GM18511 (cell line): ENCODE results near the gene OR2H2.

Source experiments
- ATAC-seq: cut with Tn5 transposase; IDR thresholded peaks from one replicate; pipeline ENCODE4 v1.9.1; 2021; ENCODE audit warnings: mild to moderate bottlenecking, moderate library complexity; ENCODE audit not compliant: unreplicated experiment

OR2H2 gene

DNA sequence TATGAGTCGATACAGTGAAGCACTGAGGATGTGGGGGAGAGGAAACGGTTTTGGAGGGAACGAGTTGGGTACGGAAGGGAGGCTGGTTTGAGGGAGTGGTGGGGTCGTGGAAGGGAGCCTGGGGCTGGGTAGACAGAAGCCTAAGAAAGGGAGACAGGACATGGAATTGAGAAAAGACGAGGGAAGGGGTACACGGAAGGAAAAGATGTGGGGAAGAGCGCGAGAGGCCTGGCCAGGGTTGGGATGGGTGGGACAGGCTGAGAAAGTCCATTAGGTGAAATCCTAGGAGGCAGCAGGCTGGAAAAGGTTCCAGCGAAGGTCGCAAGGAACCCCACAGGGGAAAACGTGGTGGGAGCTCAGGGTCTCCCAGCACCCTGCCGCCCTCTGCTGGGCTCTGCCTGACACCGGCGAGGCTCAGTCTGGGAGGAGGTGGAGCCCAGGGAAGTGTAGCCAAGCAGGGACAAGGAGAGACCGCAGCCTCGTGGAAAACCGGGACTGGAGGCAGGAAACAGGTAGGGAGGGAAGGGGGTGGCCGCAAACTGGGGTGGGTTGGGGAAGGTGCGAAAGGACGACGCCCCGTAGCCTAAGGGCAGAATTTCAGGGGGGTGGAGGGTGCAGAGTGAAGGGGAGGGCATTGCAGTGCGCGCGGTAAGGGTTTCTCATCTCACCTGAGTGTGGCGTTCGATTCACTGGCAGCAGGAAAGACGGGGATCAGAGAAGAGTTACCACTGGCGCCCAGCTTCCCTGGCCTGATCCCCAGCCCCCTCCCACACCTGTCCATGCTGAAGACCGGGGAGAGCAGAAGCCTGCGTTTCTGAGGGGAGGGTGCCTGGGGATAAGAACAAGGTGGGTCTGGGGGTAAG lies 43.7 kb downstream of the OR2H2 start:
- ATAC-seq, result peak; percentile 39

GRCh38 chr6:29629571-29629970 lies 44.6 kb downstream of the OR2H2 start:
- no peak for ATAC-seq

GRCh38 chr6:29630315-29630714 lies 45.4 kb downstream of the OR2H2 start:
- no peak for ATAC-seq

- no peak for ATAC-seq
Observed at GRCh38 chr6:29631209-29631810, 46.4 kb downstream of the OR2H2 start.

GRCh38 chr6:29631860-29632731 lies 47.2 kb downstream of the OR2H2 start:
- peak; percentile 29 for ATAC-seq

- ATAC-seq, result peak; percentile 79
Observed at GRCh38 chr6:29632789-29633533, 48.0 kb downstream of the OR2H2 start, which contains the start of gene GABBR1. TSS of gene GABBR1 (minus strand) at chr6:29633183. CDS start at chr6:29632385, 798 bp downstream.

DNA sequence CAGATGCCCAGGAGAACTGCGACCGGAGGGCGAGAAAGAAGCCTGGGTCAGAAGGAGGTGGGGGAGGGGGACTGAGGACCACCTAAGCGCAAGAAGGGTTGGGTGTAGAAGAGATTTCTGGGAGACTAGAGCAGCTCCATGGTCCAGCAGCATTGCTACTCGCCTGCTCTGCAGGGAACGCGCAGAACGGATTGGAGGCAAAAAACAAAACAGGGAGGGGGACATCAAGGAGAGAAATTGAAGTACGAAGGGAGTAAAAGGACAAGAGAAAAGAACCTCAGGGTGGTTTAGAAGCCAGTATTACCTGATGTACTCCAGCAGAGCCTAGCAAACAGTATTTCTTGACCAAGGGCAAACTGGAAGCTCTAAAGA lies 48.6 kb downstream of the OR2H2 start:
- ATAC-seq, result no peak

GRCh38 chr6:29637247-29637646 lies 52.3 kb downstream of the OR2H2 start:
- ATAC-seq, result no peak
